ENCODE results near the gene ACOX2.
"Not testable (repeated sequence)": the region's sequence is repeated elsewhere in the genome, so short reads cannot be mapped to it uniquely, and the experiment has no call there.

The ACOX2 gene

GRCh38 chr3:58534592-58535494 is 2.1 kb downstream of the ACOX2 start:
- FAIRE-seq = no peak

GRCh38 chr3:58532794-58533220 is 4.2 kb downstream of the ACOX2 start:
- FAIRE-seq = no peak

GRCh38 chr3:58531956-58532355 is 5.0 kb downstream of the ACOX2 start:
- FAIRE-seq = no peak

GRCh38 chr3:58531555-58531954 is 5.4 kb downstream of the ACOX2 start:
- no peak for FAIRE-seq

GRCh38 chr3:58530354-58530865 is 6.6 kb downstream of the ACOX2 start:
- FAIRE-seq = no peak

- FAIRE-seq = no peak
These were observed 7.3 kb downstream of the ACOX2 start for GRCh38 chr3:58529516-58530353.

GRCh38 chr3:58528629-58529028 is 8.4 kb downstream of the ACOX2 start:
- no peak for FAIRE-seq

GRCh38 chr3:58527440-58527839 is 9.6 kb downstream of the ACOX2 start:
- FAIRE-seq = not testable (repeated sequence)

GRCh38 chr3:58526515-58526957 is 10.5 kb downstream of the ACOX2 start:
- FAIRE-seq = no peak

GRCh38 chr3:58524326-58524888 is 12.6 kb downstream of the ACOX2 start:
- no peak for FAIRE-seq

GRCh38 chr3:58522759-58523425 is 14.1 kb downstream of the ACOX2 start:
- no peak for FAIRE-seq

- no peak for FAIRE-seq
These were observed 14.9 kb downstream of the ACOX2 start for GRCh38 chr3:58521917-58522631.

GRCh38 chr3:58521336-58521670 is 15.7 kb downstream of the ACOX2 start:
- FAIRE-seq = no peak

- FAIRE-seq = no peak
These were observed 16.3 kb downstream of the ACOX2 start for GRCh38 chr3:58520403-58521335.

- no peak for FAIRE-seq
These were observed 17.2 kb downstream of the ACOX2 start for GRCh38 chr3:58519668-58520402.

GRCh38 chr3:58518291-58518789 is 18.6 kb downstream of the ACOX2 start:
- FAIRE-seq = no peak

GRCh38 chr3:58514405-58514804 is 22.6 kb downstream of the ACOX2 start:
- no peak for FAIRE-seq

GRCh38 chr3:58508437-58508836 is 28.6 kb downstream of the ACOX2 start:
- FAIRE-seq = no peak

- FAIRE-seq = no peak
These were observed 29.5 kb downstream of the ACOX2 start for GRCh38 chr3:58507356-58508078.

All from TTC549 (cell line).